ENCODE measurements around the gene ZBTB6. TPM values are rescaled to one million over a fixed set of nuclear protein-coding genes. Genes with fewer than 3 reads are reported as not detected.

The ZBTB6 gene
- total and polyA plus RNA-seq, 9 of the 15 experiments (the other 6 are each of a cell fraction or from before 2014, with no cell fraction given): 1.4 to 7.2 (median 5.3) TPM

GRCh38 chr9:122904823-122905710 lies 8.1 kb downstream of the ZBTB6 start, which contains the start of gene RC3H2 (continued):
- no peak for TF ChIP-seq CBX8 (IDR thresholded peaks at IDR 0.05; ENCODE audit: borderline replicate concordance, extremely low read depth, low read depth, low read length, poor library complexity, severe bottlenecking)
- TF ChIP-seq PHF8 (IDR thresholded peaks at IDR 0.05; ENCODE audit: borderline replicate concordance, low read length): peak; percentile 93; the same call in 1 of the 2 replicates
- TF ChIP-seq SIN3B (IDR thresholded peaks at IDR 0.05; ENCODE audit: low read depth): 0 out of 2 replicates have a peak, but pooled peaks have one; percentile 24
- TF ChIP-seq MAZ (CRISPR knock-in tag; conservative IDR thresholded peaks at IDR 0.05 in 1 of 2, IDR thresholded peaks at IDR 0.05 in 1 of 2): peak; percentile 88 to 96
- no peak; a peak in 1 of 4 replicates for TF ChIP-seq ZNF639 (CRISPR knock-in tag; conservative IDR thresholded peaks at IDR 0.05 in 1 of 2, IDR thresholded peaks at IDR 0.05 in 1 of 2)
- no peak for TF ChIP-seq ZNF224 (CRISPR knock-in tag; IDR thresholded peaks at IDR 0.05)
- TF ChIP-seq FOXP1 (CRISPR knock-in tag; IDR thresholded peaks at IDR 0.05): 0 out of 2 replicates have a peak, but pooled peaks have one; percentile 57
- TF ChIP-seq STAT6 (CRISPR knock-in tag; IDR thresholded peaks at IDR 0.05): 0 out of 2 replicates have a peak, but pooled peaks have one; percentile 32
- TF ChIP-seq ZNF584 (CRISPR knock-in tag; IDR thresholded peaks at IDR 0.05; ENCODE audit: low read depth): peak; percentile 44; the same call in 1 of the 2 replicates
- TF ChIP-seq CBFB (CRISPR knock-in tag; IDR thresholded peaks at IDR 0.05): no peak
- no peak for TF ChIP-seq RNF2 (IDR thresholded peaks at IDR 0.05)
- peak; percentile 82 for TF ChIP-seq ZNF395 (CRISPR knock-in tag; IDR thresholded peaks at IDR 0.05)
- peak; percentile 79 for TF ChIP-seq RBM25 (IDR thresholded peaks at IDR 0.05; ENCODE audit: low read depth, low read length, severe bottlenecking)
- TF ChIP-seq NONO (IDR thresholded peaks at IDR 0.05; ENCODE audit: low read depth in 2 of 2, low read length in 1 of 2): peak; percentile 71 to 88; a peak in 3 of 4 replicates
- TF ChIP-seq FOXM1 (IDR thresholded peaks at IDR 0.05; ENCODE audit: low read depth): no peak
- TF ChIP-seq FOXM1 (CRISPR knock-in tag; IDR thresholded peaks at IDR 0.05; ENCODE audit: low read depth): no peak
- TF ChIP-seq E2F3 (CRISPR knock-in tag; IDR thresholded peaks at IDR 0.05): peak; percentile 32; the same call in 1 of the 2 replicates
